SW480 (cell line): ENCODE data around the gene SFRP2.

ENCODE experiments used
- DNase-seq: peaks from one replicate; pipeline ENCODE4 v3.0.0-alpha.2; 2016; ENCODE audit warnings: low spot score

SFRP2 gene

GRCh38 chr4:153771046-153771445, 17.8 kb downstream of the SFRP2 start:
- DNase-seq, result no peak

GRCh38 chr4:153766758-153767157, 22.1 kb downstream of the SFRP2 start:
- no peak for DNase-seq

- DNase-seq, result no peak
Observed at GRCh38 chr4:153765894-153766293, 23.0 kb downstream of the SFRP2 start.

- no peak for DNase-seq
Observed at GRCh38 chr4:153764601-153765368, 24.1 kb downstream of the SFRP2 start.

GRCh38 chr4:153763404-153763803, 25.5 kb downstream of the SFRP2 start:
- DNase-seq, result no peak

- DNase-seq, result no peak
Observed at GRCh38 chr4:153759407-153760316, 29.2 kb downstream of the SFRP2 start, which contains the start of gene RNF175. Gene RNF175, minus strand, starts transcription at chr4:153760024. Its CDS starts 162 bp downstream, at chr4:153759862.

- DNase-seq, result no peak
Observed at GRCh38 chr4:153758688-153759406, 30.0 kb downstream of the SFRP2 start.

GRCh38 chr4:153758136-153758535, 30.7 kb downstream of the SFRP2 start:
- DNase-seq, result no peak

GRCh38 chr4:153757407-153757806, 31.5 kb downstream of the SFRP2 start:
- DNase-seq, result peak; percentile 32

- no peak for DNase-seq
Observed at GRCh38 chr4:153755186-153755585, 33.7 kb downstream of the SFRP2 start.

GRCh38 chr4:153750197-153750817, 38.6 kb downstream of the SFRP2 start:
- DNase-seq, result peak; percentile 74

GRCh38 chr4:153748378-153748777, 40.5 kb downstream of the SFRP2 start:
- peak; percentile 17 for DNase-seq

GRCh38 chr4:153747406-153747955, 41.4 kb downstream of the SFRP2 start:
- DNase-seq, result no peak

- no peak for DNase-seq
Observed at GRCh38 chr4:153745651-153746050, 43.2 kb downstream of the SFRP2 start.

- no peak for DNase-seq
Observed at GRCh38 chr4:153741541-153741940, 47.3 kb downstream of the SFRP2 start.

GRCh38 chr4:153735906-153736461, 52.9 kb downstream of the SFRP2 start:
- DNase-seq, result no peak

GRCh38 chr4:153733751-153734448, 55.0 kb downstream of the SFRP2 start:
- DNase-seq, result no peak

- peak; percentile 68 for DNase-seq
Observed at GRCh38 chr4:153731239-153731638, 57.6 kb downstream of the SFRP2 start.
